K562 (cell line): ENCODE measurements around the gene PHF12.
A peak's percentile ranks its signal among the peaks of the same experiment; 100 is the strongest.

Source experiments
- BDP1 ChIP-seq: IDR thresholded peaks from 3 replicates; pipeline ENCODE4 v1.6.1; 2011; ENCODE audit not compliant: insufficient read length, insufficient read depth
- CTCF ChIP-seq, 3 experiments: IDR thresholded peaks in 2 of 3; conservative IDR thresholded peaks in 1 of 3; 2 replicates each; pipeline ENCODE4 v1.5.1; 2011 to 2012; ENCODE audit warnings: low read length in 3 of 3, mild to moderate bottlenecking in 3 of 3, control low read depth in 2 of 3, improper control_type of control experiment in 1 of 3, inconsistent platforms in 1 of 3, low read depth in 1 of 3, mixed read lengths in 1 of 3, moderate library complexity in 1 of 3; ENCODE audit not compliant: insufficient read depth in 2 of 3
- IRF2 ChIP-seq: sonication (generic); formaldehyde crosslinking; IDR thresholded peaks from 2 replicates; pipeline ENCODE4 v1.8.1; 2022; ENCODE audit warnings: mild to moderate bottlenecking, missing genetic modification reagents
- JUNB ChIP-seq: fragments of 450-650 bp; formaldehyde crosslinking; conservative IDR thresholded peaks from 2 replicates; pipeline ENCODE4 v1.4.0; 2020; ENCODE audit warnings: mild to moderate bottlenecking
- KLF10 ChIP-seq: fragments of 250-450 bp; sonication (Bioruptor Pico); IDR thresholded peaks from 2 replicates; pipeline ENCODE4 v1.6.1; 2021; ENCODE audit warnings: matching md5 sums
- MGA ChIP-seq: fragments of 450-650 bp; IDR thresholded peaks from 2 replicates; pipeline ENCODE4 v1.6.1; 2016; ENCODE audit warnings: mild to moderate bottlenecking, moderate library complexity
- NFIC ChIP-seq: fragments of 450-650 bp; IDR thresholded peaks from 2 replicates; pipeline ENCODE4 v1.6.1; 2017; ENCODE audit warnings: mild to moderate bottlenecking, inconsistent platforms
- POLR2AphosphoS5 ChIP-seq: IDR thresholded peaks from 2 replicates; pipeline ENCODE4 v1.6.1; 2011; ENCODE audit warnings: mild to moderate bottlenecking, low read depth, low read length, moderate library complexity; ENCODE audit not compliant: control insufficient read depth, insufficient read depth
- ZBTB7A ChIP-seq: IDR thresholded peaks from 2 replicates; pipeline ENCODE4 v1.6.1; 2011; ENCODE audit warnings: low read depth, mild to moderate bottlenecking, low read length, moderate library complexity, borderline replicate concordance; ENCODE audit not compliant: control insufficient read depth
- ZFX ChIP-seq: sonication (generic); formaldehyde crosslinking; IDR thresholded peaks from 2 replicates; pipeline ENCODE4 v1.8.0; 2022; ENCODE audit warnings: mild to moderate bottlenecking, missing genetic modification reagents, moderate library complexity
- ZNF407 ChIP-seq: fragments of 450-650 bp; IDR thresholded peaks from 2 replicates; pipeline ENCODE4 v1.6.1; 2016; ENCODE audit warnings: low read depth
- ZSCAN29 ChIP-seq: fragments of 450-650 bp; IDR thresholded peaks from 2 replicates; pipeline ENCODE4 v1.6.1; 2017

- TF ChIP-seq ZBTB7A: no peak; the same call in 1 of the 2 replicates
- no peak for TF ChIP-seq MGA
- TF ChIP-seq NFIC: no peak
- TF ChIP-seq CTCF (IDR thresholded peaks at IDR 0.05 in 2 of 3, conservative IDR thresholded peaks at IDR 0.05 in 1 of 3; ENCODE audit: insufficient read depth in 2 of 3, low read depth in 1 of 3, low read length in 3 of 3): 0 out of 6 replicates have a peak, but pooled peaks of 1 of the 3 experiments have one; percentile 8
- no peak for TF ChIP-seq KLF10 (CRISPR knock-in tag)
- no peak for TF ChIP-seq ZNF407
- no peak for TF ChIP-seq ZSCAN29
- TF ChIP-seq ZFX: peak; percentile 93
- TF ChIP-seq BDP1: no peak
- no peak for TF ChIP-seq JUNB
- TF ChIP-seq IRF2 (CRISPR knock-in tag): no peak
- TF ChIP-seq POLR2AphosphoS5: no peak; the same call in none of the 2 replicates
Measured at GRCh38 chr17:28951428-28951990, at the start of gene PHF12.
